HPDE6-E6E7 (cell line): ENCODE results near the gene LRRC9.
"Not testable (repeated sequence)": the region's sequence is repeated elsewhere in the genome, so short reads cannot be mapped to it uniquely, and the experiment has no call there.

Source experiments
- DNase-seq: peaks from one replicate; pipeline ENCODE4 v3.0.0; 2011; ENCODE audit warnings: missing footprints; ENCODE audit errors: extremely low spot score

Gene LRRC9

GRCh38 chr14:59952141-59952540 is 32.2 kb downstream of the LRRC9 start:
- not testable (repeated sequence) for DNase-seq

- not testable (repeated sequence) for DNase-seq
Observed at GRCh38 chr14:59957890-59958289, 37.9 kb downstream of the LRRC9 start.

- no peak for DNase-seq
Observed at GRCh38 chr14:59959668-59960067, 39.7 kb downstream of the LRRC9 start.

GRCh38 chr14:59961518-59962062 is 41.6 kb downstream of the LRRC9 start:
- DNase-seq, result no peak

GRCh38 chr14:59964251-59965007 is 44.5 kb downstream of the LRRC9 start:
- no peak for DNase-seq

- peak; percentile 4 for DNase-seq
Observed at GRCh38 chr14:59969319-59969718, 49.4 kb downstream of the LRRC9 start.

GRCh38 chr14:59981564-59981963 is 61.6 kb downstream of the LRRC9 start:
- DNase-seq, result no peak

- no peak for DNase-seq
Observed at GRCh38 chr14:59983048-59983447, 63.1 kb downstream of the LRRC9 start.

GRCh38 chr14:59986556-59987059 is 66.7 kb downstream of the LRRC9 start:
- no peak for DNase-seq

GRCh38 chr14:59997449-59997848 is 77.5 kb downstream of the LRRC9 start:
- DNase-seq, result no peak

GRCh38 chr14:59997966-59998365 is 78.0 kb downstream of the LRRC9 start:
- DNase-seq, result no peak

GRCh38 chr14:59998564-59998963 is 78.6 kb downstream of the LRRC9 start:
- DNase-seq, result no peak

GRCh38 chr14:60002819-60003492 is 83.0 kb downstream of the LRRC9 start:
- no peak for DNase-seq

- no peak for DNase-seq
Observed at GRCh38 chr14:60003991-60004390, 84.0 kb downstream of the LRRC9 start.

GRCh38 chr14:60008042-60008441 is 88.1 kb downstream of the LRRC9 start:
- DNase-seq, result peak; percentile 3

- not testable (repeated sequence) for DNase-seq
Observed at GRCh38 chr14:60010263-60010662, 90.3 kb downstream of the LRRC9 start.

- no peak for DNase-seq
Observed at GRCh38 chr14:60014402-60014801, 94.5 kb downstream of the LRRC9 start.

- DNase-seq, result no peak
Observed at GRCh38 chr14:60021619-60022018, 101.7 kb downstream of the LRRC9 start.

GRCh38 chr14:60025571-60025970 is 105.6 kb downstream of the LRRC9 start:
- no peak for DNase-seq

- no peak for DNase-seq
Observed at GRCh38 chr14:60035177-60035576, 115.2 kb downstream of the LRRC9 start.

GRCh38 chr14:60047976-60048375 is 128.0 kb downstream of the LRRC9 start:
- not testable (repeated sequence) for DNase-seq

- no peak for DNase-seq
Observed at GRCh38 chr14:60051721-60052221, 131.8 kb downstream of the LRRC9 start.

- no peak for DNase-seq
Observed at GRCh38 chr14:60058087-60058486, 138.1 kb downstream of the LRRC9 start.
